ENCODE measurements around the gene RIN3. TPM values are rescaled to one million over a fixed set of nuclear protein-coding genes. Genes with fewer than 3 reads are reported as not detected.

RIN3 gene
- total and polyA plus RNA-seq, 3 donors from 2014 or later, result 25.9 to 56.2 (median 49.8) TPM

DNA sequence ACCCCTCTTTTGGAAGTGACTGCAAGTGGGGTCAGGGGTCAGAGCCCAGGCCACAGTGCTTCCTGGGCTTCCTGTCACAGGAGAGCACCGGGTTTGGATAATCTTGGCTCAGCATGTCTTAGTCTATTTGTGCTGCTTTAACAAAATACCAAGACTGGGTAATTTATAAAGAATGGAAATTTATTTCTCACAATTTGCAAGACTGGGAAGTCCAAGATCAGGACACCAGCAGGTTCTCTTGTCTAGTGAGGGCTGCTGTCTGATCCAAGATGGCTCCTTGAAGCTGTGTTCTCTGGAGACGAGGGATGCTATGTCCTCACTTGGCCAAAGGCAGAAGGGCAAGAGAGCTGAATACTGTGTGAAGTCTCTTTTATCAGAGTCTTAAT, 74.1 kb downstream of the RIN3 start:
- DNase-seq, result no peak
- H3K36me3 ChIP-seq (ENCODE audit: low read depth, missing control alignments), result no peaks in the 10 kb centered on the region
- no peaks in the 10 kb centered on the region for H3K27me3 ChIP-seq
- peaks cover 12% of the 10 kb centered on the region for H3K4me1 ChIP-seq
- H3K9me3 ChIP-seq, result no peaks in the 10 kb centered on the region
- TF ChIP-seq POLR2A (IDR thresholded peaks at IDR 0.05) (no peak), CTCF (IDR thresholded peaks at IDR 0.05) (no peak)
- 83 to 89% methylated on average over 2 of the region's 2 CpGs for WGBS, 2 donors
- no peak overlapping the region for H3K27ac ChIP-seq
- no peak overlapping the region for H3K4me3 ChIP-seq
- intact Hi-C loops (cut with DNase I; ENCODE audit: low total_unique reads), result no loop called here

- no peak overlapping the region for H3K4me3 ChIP-seq
- 84 to 93% methylated on average over 5 of the region's 5 CpGs for WGBS, 2 donors
- H3K4me1 ChIP-seq, result peaks cover 12% of the 10 kb centered on the region
- TF ChIP-seq CTCF (IDR thresholded peaks at IDR 0.05) (peak in 1 of 3 experiments; percentile 13), POLR2A (IDR thresholded peaks at IDR 0.05) (no peak)
- no peaks in the 10 kb centered on the region for H3K36me3 ChIP-seq (ENCODE audit: low read depth, missing control alignments)
- intact Hi-C loops (cut with DNase I; ENCODE audit: low total_unique reads), result no loop called here
- no peak overlapping the region for H3K27ac ChIP-seq
- H3K9me3 ChIP-seq, result no peaks in the 10 kb centered on the region
- no peaks in the 10 kb centered on the region for H3K27me3 ChIP-seq
- no peak for DNase-seq
Measured at GRCh38 chr14:92589213-92589852, 75.8 kb downstream of the RIN3 start.

- WGBS, 2 donors, result 80 to 90% methylated on average over 2 of the region's 2 CpGs
- H3K36me3 ChIP-seq (ENCODE audit: low read depth, missing control alignments), result no peaks in the 10 kb centered on the region
- no peaks in the 10 kb centered on the region for H3K27me3 ChIP-seq
- no peak for TF ChIP-seq POLR2A (IDR thresholded peaks at IDR 0.05)
- TF ChIP-seq CTCF (IDR thresholded peaks at IDR 0.05), result no peak
- no peak for DNase-seq
- no peaks in the 10 kb centered on the region for H3K9me3 ChIP-seq
- no peak overlapping the region for H3K4me3 ChIP-seq
- H3K4me1 ChIP-seq, result peaks cover 12% of the 10 kb centered on the region
- intact Hi-C loops (cut with DNase I; ENCODE audit: low total_unique reads), result no loop called here
- no peak overlapping the region for H3K27ac ChIP-seq
Measured at GRCh38 chr14:92590176-92590575, 76.6 kb downstream of the RIN3 start.

DNA sequence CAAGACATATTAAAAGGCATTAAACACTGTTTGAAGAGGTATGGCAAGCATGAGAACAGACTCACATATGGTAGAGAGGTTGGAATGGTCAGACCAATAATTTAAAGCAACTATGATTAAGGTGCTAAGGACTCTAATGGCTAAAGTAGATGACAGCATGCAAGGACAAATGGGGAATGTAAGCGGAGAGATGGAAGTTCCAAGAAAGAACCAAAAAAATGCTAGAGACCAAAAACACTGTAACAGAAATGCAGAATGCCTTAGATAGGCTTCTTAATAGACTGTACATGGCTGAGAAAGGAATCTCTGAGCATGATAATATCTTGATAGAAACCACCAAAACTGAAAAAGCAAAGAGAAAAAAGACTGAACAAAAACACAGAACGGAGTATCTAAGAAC, 77.4 kb downstream of the RIN3 start:
- Histone ChIP-seq H3K27me3 (no peaks in the 10 kb centered on the region), H3K9me3 (no peaks in the 10 kb centered on the region), H3K27ac (no peak overlapping the region), H3K4me3 (no peak overlapping the region), H3K36me3 (ENCODE audit: low read depth, missing control alignments) (no peaks in the 10 kb centered on the region), H3K4me1 (peaks cover 10% of the 10 kb centered on the region)
- no peak for DNase-seq
- TF ChIP-seq CTCF (IDR thresholded peaks at IDR 0.05) (no peak), POLR2A (IDR thresholded peaks at IDR 0.05) (no peak)
- intact Hi-C loops (cut with DNase I; ENCODE audit: low total_unique reads), result no loop called here
- 40 to 44% methylated on average over 2 of the region's 2 CpGs for WGBS, 2 donors

DNA sequence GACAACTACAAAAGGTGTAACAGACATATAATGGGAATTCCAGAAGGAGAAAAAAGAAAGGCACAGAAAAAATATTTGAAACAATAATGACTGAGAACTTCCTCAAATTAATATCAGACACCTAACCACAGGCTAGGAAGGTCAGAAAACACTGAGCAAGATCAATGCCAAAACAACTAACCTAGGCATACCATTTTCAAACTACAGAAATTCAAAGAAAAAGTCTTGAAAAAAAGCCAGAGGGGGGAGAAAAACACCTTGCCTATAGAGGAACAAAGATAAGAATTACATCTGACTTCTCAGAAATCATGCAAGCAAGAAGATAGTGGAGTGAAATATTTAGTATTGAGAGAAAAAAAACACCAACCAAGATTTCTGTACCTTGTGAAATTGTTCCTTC, 77.8 kb downstream of the RIN3 start:
- Histone ChIP-seq H3K9me3 (no peaks in the 10 kb centered on the region), H3K4me1 (peaks cover 7% of the 10 kb centered on the region), H3K36me3 (ENCODE audit: low read depth, missing control alignments) (no peaks in the 10 kb centered on the region), H3K27ac (no peak overlapping the region), H3K27me3 (no peaks in the 10 kb centered on the region), H3K4me3 (no peak overlapping the region)
- TF ChIP-seq CTCF (IDR thresholded peaks at IDR 0.05) (no peak), POLR2A (IDR thresholded peaks at IDR 0.05) (no peak)
- intact Hi-C loops (cut with DNase I; ENCODE audit: low total_unique reads), result no loop called here
- no peak for DNase-seq

Measured in testis (tissue), 3 donors.